ENCODE results near the gene CDIP1. TPM values are rescaled to one million over a fixed set of nuclear protein-coding genes. Genes with fewer than 3 reads are reported as not detected.

Gene CDIP1
- total RNA-seq, 1 donor from 2014 or later = 12.9 TPM

DNA sequence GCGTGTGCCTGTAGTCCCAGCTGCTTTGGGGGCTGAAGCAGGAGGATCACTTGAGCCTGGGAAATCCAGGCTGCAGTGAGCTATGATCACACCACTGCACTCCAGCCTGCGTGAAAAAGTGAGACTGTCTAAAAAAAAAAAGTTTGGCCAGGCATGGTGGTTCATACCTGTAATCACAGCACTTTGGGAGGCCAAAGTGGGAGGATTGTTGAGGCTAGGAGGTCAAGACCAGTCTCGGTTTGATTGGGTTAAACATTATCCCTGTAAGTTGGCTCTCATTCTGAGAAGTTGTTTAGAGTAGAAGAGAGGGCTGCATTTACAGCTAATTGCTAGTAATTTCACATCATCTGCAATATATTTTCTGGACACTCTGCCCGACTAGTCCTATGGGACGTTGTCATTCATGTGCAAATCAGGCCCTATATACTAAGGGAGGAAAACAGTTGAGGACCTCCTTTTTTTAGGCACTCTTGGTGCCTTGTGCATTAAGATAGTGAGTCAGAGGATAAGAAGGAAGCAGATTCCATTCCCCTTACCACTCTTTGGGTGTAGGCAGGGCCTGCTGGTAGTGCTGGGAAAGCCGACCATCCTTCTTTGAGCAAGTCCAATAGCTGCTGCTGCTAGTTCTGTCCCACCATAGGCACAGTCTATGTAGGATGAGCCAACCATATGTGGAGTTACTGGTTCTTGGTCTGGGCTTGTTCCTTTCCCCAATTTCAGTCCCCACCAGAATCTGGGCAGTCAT is 43.7 kb downstream of the CDIP1 start:
- CTCF ChIA-PET = no interaction called here
- peaks cover 27% of the 10 kb centered on the region for H3K36me3 Mint-ChIP-seq (ENCODE audit: low read depth)
- POLR2A ChIA-PET = no interaction called here

GRCh38 chr16:4491898-4492297 is 46.7 kb downstream of the CDIP1 start:
- Mint-ChIP-seq H3K4me1 (peaks cover 11% of the 10 kb centered on the region), H3K9me3 (no peaks in the 10 kb centered on the region), H3K27ac (no peak overlapping the region), H3K4me3 (no peak overlapping the region), H3K27me3 (no peaks in the 10 kb centered on the region), H3K36me3 (ENCODE audit: low read depth) (peaks cover 32% of the 10 kb centered on the region)
- POLR2A ChIA-PET = no interaction called here
- ATAC-seq (ENCODE audit: low read depth) (no peak), DNase-seq (no peak)
- TF ChIP-seq CTCF (IDR thresholded peaks at IDR 0.05) = no peak
- CTCF ChIA-PET = interaction anchor here (0.9 kb wide), 1 partner anchor 14 kb away, joined by 8 read pairs; no protein-coding TSS in a partner anchor
- intact Hi-C loops (cut with micrococcal nuclease) = no loop called here

More for the DNA sequence above, 43.7 kb downstream of the CDIP1 start:
- no peak for DNase-seq
- no peak overlapping the region for H3K4me3 Mint-ChIP-seq
- ATAC-seq (ENCODE audit: low read depth) = no peak
- H3K27me3 Mint-ChIP-seq = no peaks in the 10 kb centered on the region
- TF ChIP-seq CTCF (IDR thresholded peaks at IDR 0.05) = no peak
- H3K27ac Mint-ChIP-seq = no peak overlapping the region
- H3K4me1 Mint-ChIP-seq = peaks cover 8% of the 10 kb centered on the region
- no peaks in the 10 kb centered on the region for H3K9me3 Mint-ChIP-seq
- intact Hi-C loops (cut with micrococcal nuclease) = no loop called here

GRCh38 chr16:4489030-4489429 is 49.5 kb downstream of the CDIP1 start:
- Mint-ChIP-seq H3K4me1 (peaks cover 11% of the 10 kb centered on the region), H3K4me3 (no peak overlapping the region), H3K27me3 (no peaks in the 10 kb centered on the region), H3K36me3 (ENCODE audit: low read depth) (peaks cover 48% of the 10 kb centered on the region), H3K27ac (no peak overlapping the region), H3K9me3 (no peaks in the 10 kb centered on the region)
- ATAC-seq (ENCODE audit: low read depth) (no peak), DNase-seq (no peak)
- no peak for TF ChIP-seq CTCF (IDR thresholded peaks at IDR 0.05)
- intact Hi-C loops (cut with micrococcal nuclease) = no loop called here
- ChIA-PET POLR2A (interaction anchor here (0.6 kb wide), 1 partner anchor 16 kb away, joined by 12 read pairs; no protein-coding TSS in a partner anchor), CTCF (interaction anchor here (2.1 kb wide), 1 partner anchor 16 kb away, joined by 4 read pairs; no protein-coding TSS in a partner anchor)

DNA sequence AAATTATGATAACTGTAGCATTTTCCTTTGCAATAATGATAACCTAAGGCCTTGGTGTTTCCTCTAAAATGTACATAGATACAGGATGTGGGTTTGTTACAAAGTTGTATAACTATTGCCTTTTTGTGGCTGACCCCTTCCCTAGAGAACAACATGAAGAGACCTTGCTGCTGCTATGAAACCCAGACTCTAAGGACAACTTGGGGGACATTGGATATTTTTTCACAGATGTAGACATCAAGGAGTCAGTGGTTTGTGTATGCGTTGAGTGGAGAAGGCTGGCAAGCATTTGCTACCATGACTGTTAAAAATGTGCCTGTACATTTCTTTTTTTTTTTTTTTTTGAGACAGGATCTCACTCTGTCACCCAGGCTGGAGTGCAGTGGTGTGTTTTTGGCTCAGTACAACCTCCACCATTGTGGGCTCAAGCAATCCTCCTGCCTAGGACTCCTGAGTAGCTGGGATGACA is 50.0 kb downstream of the CDIP1 start:
- TF ChIP-seq CTCF (IDR thresholded peaks at IDR 0.05) = no peak
- CTCF ChIA-PET = interaction anchor here (2.1 kb wide), 1 partner anchor 17 kb away, joined by 4 read pairs; no protein-coding TSS in a partner anchor
- Mint-ChIP-seq H3K27ac (no peak overlapping the region), H3K4me1 (peaks cover 10% of the 10 kb centered on the region), H3K4me3 (no peak overlapping the region), H3K36me3 (ENCODE audit: low read depth) (peaks cover 51% of the 10 kb centered on the region), H3K9me3 (no peaks in the 10 kb centered on the region), H3K27me3 (no peaks in the 10 kb centered on the region)
- no peak for DNase-seq
- POLR2A ChIA-PET = interaction anchor here (0.6 kb wide), 1 partner anchor 16 kb away, joined by 12 read pairs; no protein-coding TSS in a partner anchor
- no peak for ATAC-seq (ENCODE audit: low read depth)
- intact Hi-C loops (cut with micrococcal nuclease) = no loop called here

DNA sequence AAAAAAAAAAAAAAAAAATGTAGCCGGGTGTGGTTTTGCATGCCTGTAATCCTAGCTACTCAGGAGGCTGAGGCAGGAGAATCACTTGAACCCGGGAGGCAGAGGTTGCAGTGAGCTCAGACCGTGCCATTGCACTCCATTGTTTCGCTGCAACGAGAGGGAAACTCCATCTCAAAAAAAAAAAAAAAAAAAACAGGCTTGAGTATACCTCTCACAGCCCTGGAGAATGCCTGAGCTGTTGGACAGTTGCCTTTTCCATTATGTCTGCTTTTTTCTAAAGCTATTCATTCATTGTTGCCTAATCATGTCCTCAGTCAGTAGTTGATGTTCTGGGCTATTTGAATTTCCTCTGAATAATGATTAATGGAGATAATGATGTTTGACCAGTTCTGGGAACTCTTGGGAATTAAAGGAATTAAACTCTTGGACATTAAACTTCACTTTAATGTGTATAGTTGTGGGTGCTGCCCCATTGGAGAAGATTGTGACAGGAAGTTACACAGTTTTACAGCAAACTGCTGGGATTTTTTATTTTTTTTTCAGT is 50.5 kb downstream of the CDIP1 start:
- Mint-ChIP-seq H3K4me3 (no peak overlapping the region), H3K36me3 (ENCODE audit: low read depth) (peaks cover 51% of the 10 kb centered on the region), H3K4me1 (peaks cover 8% of the 10 kb centered on the region), H3K9me3 (no peaks in the 10 kb centered on the region), H3K27me3 (no peaks in the 10 kb centered on the region), H3K27ac (no peak overlapping the region)
- intact Hi-C loops (cut with micrococcal nuclease) = no loop called here
- no peak for DNase-seq
- no peak for TF ChIP-seq CTCF (IDR thresholded peaks at IDR 0.05)
- no peak for ATAC-seq (ENCODE audit: low read depth)
- ChIA-PET CTCF (interaction anchor here (2.1 kb wide), 1 partner anchor 17 kb away, joined by 4 read pairs; no protein-coding TSS in a partner anchor), POLR2A (interaction anchor here (0.6 kb wide), 1 partner anchor 15 kb away, joined by 12 read pairs; no protein-coding TSS in a partner anchor)
